C4-2B (cell line): ENCODE data around the gene PGAM2.

ENCODE experiments used
- ZFX ChIP-seq: fragments of 450-650 bp; IDR thresholded peaks from 2 replicates; pipeline ENCODE4 v1.6.1; 2017
- TF ChIP-seq, protein P1 (sequence below): fragments of 450-650 bp; conservative IDR thresholded peaks from 2 replicates; pipeline ENCODE4 v1.5.1; 2017; ENCODE audit warnings: mild to moderate bottlenecking

DNA sequence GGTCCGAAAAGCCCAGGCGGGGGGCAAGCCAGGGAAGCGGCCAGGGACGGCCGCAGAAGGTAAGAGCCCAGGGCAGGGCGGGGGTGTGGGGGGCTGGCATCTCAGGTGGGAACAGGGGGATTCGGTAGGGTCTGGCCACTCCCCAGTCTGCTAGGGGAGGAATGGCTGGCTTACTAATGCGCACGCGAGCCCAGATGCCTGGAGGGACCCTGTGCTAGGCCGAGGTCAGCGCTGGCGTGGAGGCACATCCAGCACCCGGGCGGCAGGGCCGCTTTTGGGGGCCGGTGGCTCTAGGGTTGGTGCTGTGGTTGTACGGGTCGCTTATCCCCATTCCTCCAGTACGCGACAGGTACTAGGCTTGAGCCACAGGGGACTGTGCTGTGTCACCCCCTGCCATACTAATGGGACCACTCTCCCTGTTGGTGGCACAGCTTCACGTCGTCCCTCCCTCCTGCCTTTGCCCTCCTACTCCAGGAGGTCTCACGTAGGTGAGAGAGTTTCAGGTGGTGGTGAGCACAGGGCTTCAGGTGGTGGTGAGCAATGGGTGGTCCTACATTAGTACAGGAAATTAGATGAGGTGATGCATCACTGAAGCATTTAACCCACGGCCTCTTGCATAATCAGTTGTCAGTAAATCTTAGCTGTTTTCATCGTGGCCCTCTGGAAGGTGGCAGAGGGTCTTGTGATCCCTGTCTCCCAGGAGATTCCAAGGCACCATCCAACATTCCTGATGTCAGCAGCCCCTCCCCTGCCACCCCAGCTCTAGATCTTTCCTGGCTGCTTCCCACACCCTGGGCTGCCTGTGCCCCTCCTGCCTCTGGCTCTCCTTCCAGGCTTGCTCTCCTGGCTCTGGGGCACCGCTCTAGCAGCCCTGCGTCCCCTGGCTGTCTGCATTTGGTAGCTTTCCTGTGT, 39.7 kb upstream of the PGAM2 start:
- TF ChIP-seq, protein P1, sequence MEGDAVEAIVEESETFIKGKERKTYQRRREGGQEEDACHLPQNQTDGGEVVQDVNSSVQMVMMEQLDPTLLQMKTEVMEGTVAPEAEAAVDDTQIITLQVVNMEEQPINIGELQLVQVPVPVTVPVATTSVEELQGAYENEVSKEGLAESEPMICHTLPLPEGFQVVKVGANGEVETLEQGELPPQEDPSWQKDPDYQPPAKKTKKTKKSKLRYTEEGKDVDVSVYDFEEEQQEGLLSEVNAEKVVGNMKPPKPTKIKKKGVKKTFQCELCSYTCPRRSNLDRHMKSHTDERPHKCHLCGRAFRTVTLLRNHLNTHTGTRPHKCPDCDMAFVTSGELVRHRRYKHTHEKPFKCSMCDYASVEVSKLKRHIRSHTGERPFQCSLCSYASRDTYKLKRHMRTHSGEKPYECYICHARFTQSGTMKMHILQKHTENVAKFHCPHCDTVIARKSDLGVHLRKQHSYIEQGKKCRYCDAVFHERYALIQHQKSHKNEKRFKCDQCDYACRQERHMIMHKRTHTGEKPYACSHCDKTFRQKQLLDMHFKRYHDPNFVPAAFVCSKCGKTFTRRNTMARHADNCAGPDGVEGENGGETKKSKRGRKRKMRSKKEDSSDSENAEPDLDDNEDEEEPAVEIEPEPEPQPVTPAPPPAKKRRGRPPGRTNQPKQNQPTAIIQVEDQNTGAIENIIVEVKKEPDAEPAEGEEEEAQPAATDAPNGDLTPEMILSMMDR = no peak
- TF ChIP-seq ZFX = no peak
